Mucosa of stomach (tissue), 1 donor: ENCODE measurements around the gene ABCD4.

Experiments used
- H3K27me3 ChIP-seq: one replicate; pipeline ENCODE4 v1.7.0; 2013; ENCODE audit warnings: mild to moderate bottlenecking, low read length; ENCODE audit not compliant: control insufficient read depth, insufficient read depth
- H3K36me3 ChIP-seq: one replicate; pipeline ENCODE4 v1.7.0; 2013; ENCODE audit warnings: low read length; ENCODE audit not compliant: control insufficient read depth, insufficient read depth
- H3K4me1 ChIP-seq: one replicate; pipeline ENCODE4 v1.7.0; 2013; ENCODE audit warnings: mild to moderate bottlenecking, low read length; ENCODE audit not compliant: control insufficient read depth, insufficient read depth
- H3K4me3 ChIP-seq: one replicate; pipeline ENCODE4 v1.7.0; 2013; ENCODE audit warnings: low read length
- H3K9ac ChIP-seq: one replicate; pipeline ENCODE4 v1.7.0; 2013; ENCODE audit warnings: mild to moderate bottlenecking, low read length, moderate library complexity
- H3K9me3 ChIP-seq: one replicate; pipeline ENCODE4 v1.7.0; 2013; ENCODE audit warnings: mild to moderate bottlenecking, low read length, moderate library complexity; ENCODE audit not compliant: control insufficient read depth
- donor health status: Pancreatic carcinoma.

Gene ABCD4

DNA sequence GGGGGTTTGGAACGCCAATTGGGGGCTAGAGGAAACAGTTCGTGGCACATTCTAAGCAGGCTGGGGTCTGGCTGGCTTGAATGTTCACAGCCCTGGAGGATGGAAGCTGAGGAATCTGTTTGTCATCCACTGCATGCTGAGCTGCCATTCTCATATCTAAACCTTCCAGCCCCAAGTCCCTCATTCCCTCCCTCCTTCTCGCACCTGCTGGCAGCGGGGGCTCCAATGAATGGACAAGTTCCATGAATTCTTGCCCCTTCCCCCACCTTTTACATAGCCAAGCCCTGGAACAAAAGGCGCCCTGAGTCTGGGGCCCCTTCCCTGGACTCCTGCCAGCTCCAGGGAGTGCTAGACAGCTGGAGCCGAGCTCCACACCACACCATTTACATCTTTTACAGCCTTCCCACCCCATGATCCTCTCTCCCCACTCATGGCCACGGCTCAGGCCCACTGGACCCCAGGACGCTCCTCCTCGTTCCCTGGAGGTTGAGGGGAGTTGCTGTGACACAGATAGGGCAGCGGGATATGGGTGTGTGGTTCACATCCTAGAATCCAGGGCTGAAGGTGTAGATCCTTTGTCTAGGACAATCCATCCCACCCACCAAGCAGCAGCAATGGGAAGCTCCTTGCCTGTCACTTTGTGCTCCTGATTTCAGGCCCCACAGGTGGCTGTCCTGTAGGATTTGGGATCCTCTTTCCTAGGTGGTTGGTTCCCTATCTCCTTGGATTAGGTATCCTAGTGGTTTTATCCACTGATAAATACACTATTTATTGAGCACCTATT is 23.8 kb upstream of the ABCD4 start:
- Histone ChIP-seq H3K4me3 (no peak overlapping the region), H3K9me3 (no peaks in the 10 kb centered on the region), H3K4me1 (no peaks in the 10 kb centered on the region)

GRCh38 chr14:74325446-74325845 is 22.7 kb upstream of the ABCD4 start:
- H3K9me3 ChIP-seq: no peaks in the 10 kb centered on the region
- no peak overlapping the region for H3K9ac ChIP-seq
- H3K4me3 ChIP-seq: no peak overlapping the region
- H3K27me3 ChIP-seq: no peaks in the 10 kb centered on the region
- H3K4me1 ChIP-seq: no peaks in the 10 kb centered on the region
- H3K36me3 ChIP-seq: no peaks in the 10 kb centered on the region

More for the DNA sequence above, 23.8 kb upstream of the ABCD4 start:
- Histone ChIP-seq H3K27me3 (no peaks in the 10 kb centered on the region), H3K9ac (no peak overlapping the region), H3K36me3 (no peaks in the 10 kb centered on the region)

GRCh38 chr14:74324931-74325361 is 22.2 kb upstream of the ABCD4 start:
- H3K36me3 ChIP-seq: no peaks in the 10 kb centered on the region

DNA sequence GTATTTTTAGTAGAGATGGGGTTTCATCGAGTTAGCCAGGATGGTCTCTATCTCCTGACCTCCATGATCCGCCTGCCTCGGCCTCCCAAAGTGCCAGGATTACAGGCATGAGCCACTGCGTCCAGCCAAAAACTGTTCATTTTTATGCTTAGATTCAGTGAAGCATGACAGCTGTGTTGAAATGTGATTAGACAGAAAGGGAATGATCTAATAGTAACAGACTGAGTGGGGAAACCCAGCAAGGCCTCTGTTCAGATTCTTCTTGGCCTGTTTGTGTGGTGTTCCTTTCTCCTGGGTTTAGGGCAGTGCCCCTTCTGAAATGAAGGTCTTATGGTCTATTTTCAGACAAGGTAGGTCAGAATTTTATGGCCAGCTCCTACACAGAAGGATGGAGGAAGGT is 11.8 kb upstream of the ABCD4 start:
- H3K9me3 ChIP-seq: no peaks in the 10 kb centered on the region
- H3K27me3 ChIP-seq: no peaks in the 10 kb centered on the region
- no peak overlapping the region for H3K4me3 ChIP-seq
- no peaks in the 10 kb centered on the region for H3K36me3 ChIP-seq
- no peaks in the 10 kb centered on the region for H3K4me1 ChIP-seq
- no peak overlapping the region for H3K9ac ChIP-seq

More at GRCh38 chr14:74324931-74325361, 22.2 kb upstream of the ABCD4 start:
- Histone ChIP-seq H3K4me1 (no peaks in the 10 kb centered on the region), H3K4me3 (no peak overlapping the region), H3K9me3 (no peaks in the 10 kb centered on the region), H3K27me3 (no peaks in the 10 kb centered on the region), H3K9ac (no peak overlapping the region)

DNA sequence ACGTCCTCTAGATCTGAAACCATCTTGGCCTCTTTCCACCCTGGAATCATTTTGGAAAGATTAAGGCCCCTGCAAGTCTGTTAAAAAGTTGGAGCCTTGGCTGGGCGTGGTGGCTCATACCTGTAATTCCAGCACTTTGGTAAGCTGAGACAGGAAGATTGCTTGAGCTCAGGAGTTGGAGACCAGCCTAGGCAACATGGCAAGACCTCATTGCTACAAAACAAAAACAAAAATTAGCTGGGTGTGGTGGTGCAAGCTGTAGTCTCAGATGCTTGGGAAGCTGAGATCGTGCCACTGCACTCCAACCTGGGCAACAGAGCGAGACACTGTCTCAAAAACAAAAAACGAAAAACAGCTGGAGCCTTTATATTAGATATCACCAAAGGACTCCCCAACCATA is 10.9 kb upstream of the ABCD4 start:
- no peak overlapping the region for H3K9ac ChIP-seq
- no peaks in the 10 kb centered on the region for H3K4me1 ChIP-seq
- no peaks in the 10 kb centered on the region for H3K9me3 ChIP-seq
- H3K27me3 ChIP-seq: no peaks in the 10 kb centered on the region
- no peak overlapping the region for H3K4me3 ChIP-seq
- no peaks in the 10 kb centered on the region for H3K36me3 ChIP-seq

- H3K9ac ChIP-seq: no peak overlapping the region
- H3K4me1 ChIP-seq: no peaks in the 10 kb centered on the region
- H3K36me3 ChIP-seq: no peaks in the 10 kb centered on the region
- H3K9me3 ChIP-seq: no peaks in the 10 kb centered on the region
- no peak overlapping the region for H3K4me3 ChIP-seq
- no peaks in the 10 kb centered on the region for H3K27me3 ChIP-seq
Observed at GRCh38 chr14:74312161-74312560, 9.4 kb upstream of the ABCD4 start.

- H3K36me3 ChIP-seq: no peaks in the 10 kb centered on the region
- H3K9me3 ChIP-seq: no peaks in the 10 kb centered on the region
- no peak overlapping the region for H3K4me3 ChIP-seq
- no peaks in the 10 kb centered on the region for H3K27me3 ChIP-seq
- no peaks in the 10 kb centered on the region for H3K4me1 ChIP-seq
- no peak overlapping the region for H3K9ac ChIP-seq
Observed at GRCh38 chr14:74309125-74310022, 6.6 kb upstream of the ABCD4 start.

DNA sequence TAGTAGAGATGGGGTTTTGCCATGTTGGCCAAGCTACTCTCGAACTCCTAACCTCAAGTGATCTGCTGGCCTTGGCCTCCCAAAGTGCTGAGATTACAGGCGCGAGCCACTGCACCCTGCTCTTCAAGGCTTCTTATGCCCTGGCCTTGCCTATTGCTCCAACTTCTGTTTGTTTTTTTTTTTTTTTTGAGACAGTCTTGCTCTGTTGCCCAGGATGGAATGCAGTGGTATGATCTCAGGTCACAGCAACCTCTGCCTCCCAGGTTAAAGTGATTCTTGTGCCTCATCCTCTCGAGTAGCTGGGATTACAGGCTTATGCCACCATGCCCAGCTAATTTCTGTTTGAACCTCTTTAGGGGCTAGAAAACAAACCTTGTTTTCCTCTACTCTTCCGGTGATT is 6.0 kb upstream of the ABCD4 start:
- no peaks in the 10 kb centered on the region for H3K9me3 ChIP-seq

DNA sequence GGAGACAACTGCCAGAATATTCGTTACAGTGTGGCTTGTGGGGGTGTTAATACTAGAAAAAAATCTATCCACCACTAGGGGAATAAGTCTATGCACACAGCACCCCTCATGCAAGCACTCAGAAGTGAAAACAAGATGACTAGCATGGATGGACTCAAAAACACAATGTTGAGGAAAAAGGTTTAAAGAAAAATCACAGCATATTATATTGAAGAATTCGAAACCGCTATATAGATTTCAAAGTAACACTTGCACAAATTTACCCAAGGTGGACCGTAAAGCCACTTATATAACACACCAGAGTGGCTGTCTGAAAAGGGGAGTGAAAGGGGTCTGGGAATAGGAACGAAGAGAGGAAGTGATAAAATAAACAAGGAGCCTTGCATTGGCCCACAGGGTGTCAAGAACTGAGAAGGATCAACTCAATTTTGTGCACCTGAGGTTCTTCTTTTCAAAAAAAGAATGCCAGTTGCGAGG is 544 bp downstream of the ABCD4 start:
- peaks cover 13% of the 10 kb centered on the region for H3K4me1 ChIP-seq
- H3K4me3 ChIP-seq: peak overlapping the region; percentile 69
- H3K9ac ChIP-seq: peak overlapping the region; percentile 90
- H3K36me3 ChIP-seq: peaks cover 8% of the 10 kb centered on the region
- H3K27me3 ChIP-seq: no peaks in the 10 kb centered on the region
- H3K9me3 ChIP-seq: no peaks in the 10 kb centered on the region

More for the DNA sequence above, 6.0 kb upstream of the ABCD4 start:
- Histone ChIP-seq H3K9ac (no peak overlapping the region), H3K27me3 (no peaks in the 10 kb centered on the region), H3K36me3 (no peaks in the 10 kb centered on the region), H3K4me1 (no peaks in the 10 kb centered on the region), H3K4me3 (no peak overlapping the region)

DNA sequence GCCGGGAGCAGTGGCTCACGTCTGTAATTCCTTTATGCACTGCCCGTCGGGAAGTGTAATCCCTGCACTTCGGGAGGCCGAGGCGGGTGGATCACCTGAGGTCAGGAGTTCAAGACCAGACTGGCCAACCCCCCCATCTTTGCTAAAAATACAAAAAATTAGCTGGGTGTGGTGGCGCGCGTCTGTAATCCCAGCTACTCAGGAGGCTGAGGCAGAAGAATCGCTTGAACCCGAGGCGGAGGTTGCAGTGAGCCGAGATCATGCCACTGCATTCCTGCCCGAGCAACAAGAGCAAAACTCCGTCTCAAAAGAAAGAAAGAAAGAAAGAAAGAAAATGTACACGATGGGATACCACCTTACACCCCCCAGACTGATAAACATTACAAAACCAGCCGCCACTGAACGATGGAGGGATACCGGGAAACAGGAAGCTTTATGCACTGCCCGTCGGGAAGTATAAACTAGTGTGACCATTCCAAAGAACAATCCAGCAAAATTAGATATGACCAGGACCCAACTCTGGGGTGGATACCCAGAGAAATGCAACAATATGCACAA is 1.1 kb downstream of the ABCD4 start:
- Histone ChIP-seq H3K4me3 (peak overlapping the region; percentile 69), H3K27me3 (no peaks in the 10 kb centered on the region), H3K9ac (peak overlapping the region; percentile 90), H3K4me1 (peaks cover 13% of the 10 kb centered on the region), H3K9me3 (no peaks in the 10 kb centered on the region), H3K36me3 (peaks cover 8% of the 10 kb centered on the region)

DNA sequence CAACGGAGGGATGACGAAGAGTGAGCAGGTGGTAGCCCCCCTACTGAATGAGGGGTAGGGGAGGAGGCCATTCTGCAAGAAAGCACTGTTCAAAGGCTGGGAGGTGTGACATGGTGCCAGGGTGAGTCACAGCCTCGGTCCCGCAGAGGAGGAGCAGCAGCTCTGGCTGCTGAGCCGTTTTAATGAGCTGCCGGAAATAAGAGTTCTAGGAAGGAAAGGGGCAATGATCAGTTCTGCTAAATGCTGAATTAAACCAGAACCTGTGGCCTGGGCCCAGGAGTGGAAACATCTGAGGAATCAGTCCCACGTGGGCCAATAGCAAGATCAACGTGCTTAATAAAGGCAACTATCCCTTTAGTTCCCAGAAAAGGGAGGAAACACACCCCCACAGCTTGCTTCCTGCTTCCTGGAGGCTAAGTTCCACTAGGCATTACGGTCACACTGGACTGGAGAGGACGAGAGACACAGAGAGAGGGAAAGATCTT is 3.6 kb downstream of the ABCD4 start:
- no peak overlapping the region for H3K4me3 ChIP-seq
- H3K27me3 ChIP-seq: no peaks in the 10 kb centered on the region
- H3K36me3 ChIP-seq: peaks cover 18% of the 10 kb centered on the region
- H3K4me1 ChIP-seq: peaks cover 17% of the 10 kb centered on the region
- H3K9ac ChIP-seq: peak overlapping the region; percentile 56
- H3K9me3 ChIP-seq: no peaks in the 10 kb centered on the region
